WI38 (cell line): ENCODE data around the gene UCN.
"Not testable (repeated sequence)": the region's sequence is repeated elsewhere in the genome, so short reads cannot be mapped to it uniquely, and the experiment has no call there.

ENCODE experiments used
- H3K4me3 ChIP-seq: 2 replicates; pipeline ENCODE4 v1.5.1; 2011; ENCODE audit warnings: low read depth, mild to moderate bottlenecking, control low read depth, low read length
- CTCF ChIP-seq: IDR thresholded peaks from 2 replicates; pipeline ENCODE4 v1.5.1; 2012; ENCODE audit warnings: low read depth, mild to moderate bottlenecking, control low read depth, low read length

Gene UCN

GRCh38 chr2:27308359-27308881 lies at the start of gene UCN:
UCN (minus strand) TSS chr2:27308445; CDS start chr2:27307895, 550 bp downstream.
- TF ChIP-seq CTCF = no peak
- H3K4me3 ChIP-seq = no peak within 1 kb of the TSS

DNA sequence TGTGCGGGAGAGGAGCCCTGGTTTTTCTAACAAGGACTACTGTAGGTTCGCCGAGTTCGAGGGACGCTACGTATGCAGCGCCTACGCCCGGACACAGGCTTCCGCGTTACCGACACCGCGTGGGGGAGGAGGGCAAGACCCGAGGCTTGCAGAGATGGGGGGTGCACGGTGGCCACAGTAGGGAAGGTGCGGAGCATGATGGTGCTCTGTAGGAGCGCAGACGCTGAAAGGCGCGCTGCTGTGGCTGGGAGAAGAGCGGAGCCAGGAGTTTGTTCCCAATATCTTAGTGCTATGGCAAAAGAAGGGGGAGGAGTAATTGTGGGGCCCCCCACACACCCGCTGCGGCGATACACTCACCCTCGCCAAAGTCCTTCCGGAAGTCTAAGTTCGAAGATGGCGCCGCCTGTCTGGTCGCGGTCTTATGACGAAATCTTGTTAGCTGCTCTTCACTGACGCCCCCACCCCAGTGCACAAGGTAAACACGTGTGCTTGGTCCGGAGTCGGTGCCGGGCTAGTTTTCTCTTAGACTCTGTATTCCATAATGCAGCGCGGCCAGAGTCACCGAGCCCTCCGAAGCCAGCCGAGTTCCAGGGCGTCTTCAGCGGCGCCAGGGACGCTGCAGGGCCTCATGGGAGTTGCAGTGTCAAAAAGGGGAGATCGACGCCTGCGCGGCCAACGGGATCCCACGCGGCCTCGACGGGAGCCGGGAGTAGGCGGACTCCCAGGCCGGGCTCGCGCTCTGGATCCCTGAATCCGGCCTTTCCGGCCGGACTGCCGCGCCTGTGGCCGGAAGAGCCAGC lies 48.3 kb upstream of the UCN start, which contains the start of gene GTF3C2:
TSS of gene GTF3C2 (minus strand) at position 383 of the 800 bp plus-strand sequence. CDS start 13,210 bp downstream, outside the sequence.
- peak within 1 kb of the TSS; percentile 82 for H3K4me3 ChIP-seq
- no peak for TF ChIP-seq CTCF

DNA sequence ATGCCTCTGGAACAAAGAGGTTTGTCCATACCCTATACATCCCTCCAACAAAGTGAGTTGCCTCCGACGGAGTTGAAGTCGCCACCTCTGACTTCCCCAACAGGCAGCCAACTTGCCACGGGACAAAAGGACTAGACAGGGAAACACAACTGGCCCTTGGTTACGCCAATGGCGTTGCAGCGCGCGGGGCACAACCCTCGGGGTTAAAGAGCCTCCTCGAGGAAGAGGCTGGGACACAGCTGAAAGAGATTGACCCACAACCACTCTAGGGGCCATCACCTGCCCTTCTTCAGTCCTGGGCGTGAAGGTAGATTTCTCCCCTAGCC lies 47.8 kb upstream of the UCN start:
- peak overlapping the region; percentile 82 for H3K4me3 ChIP-seq
- no peak for TF ChIP-seq CTCF

DNA sequence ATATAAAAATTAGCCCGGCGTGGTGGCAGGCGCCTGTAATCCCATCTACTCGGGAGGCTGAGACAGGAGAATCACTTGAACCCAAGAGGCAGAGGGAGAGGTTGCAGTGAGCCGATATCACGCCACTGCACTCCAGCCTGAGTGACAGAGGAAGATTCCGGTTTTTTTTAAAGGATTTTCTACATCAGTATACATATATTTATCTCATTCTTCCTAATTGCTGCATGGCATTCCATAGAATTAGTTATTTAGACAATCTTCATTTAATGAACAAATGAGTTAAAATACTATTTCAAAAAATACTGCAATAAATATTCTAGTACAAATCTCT lies 46.3 kb upstream of the UCN start:
- H3K4me3 ChIP-seq = no peak overlapping the region
- TF ChIP-seq CTCF = no peak

DNA sequence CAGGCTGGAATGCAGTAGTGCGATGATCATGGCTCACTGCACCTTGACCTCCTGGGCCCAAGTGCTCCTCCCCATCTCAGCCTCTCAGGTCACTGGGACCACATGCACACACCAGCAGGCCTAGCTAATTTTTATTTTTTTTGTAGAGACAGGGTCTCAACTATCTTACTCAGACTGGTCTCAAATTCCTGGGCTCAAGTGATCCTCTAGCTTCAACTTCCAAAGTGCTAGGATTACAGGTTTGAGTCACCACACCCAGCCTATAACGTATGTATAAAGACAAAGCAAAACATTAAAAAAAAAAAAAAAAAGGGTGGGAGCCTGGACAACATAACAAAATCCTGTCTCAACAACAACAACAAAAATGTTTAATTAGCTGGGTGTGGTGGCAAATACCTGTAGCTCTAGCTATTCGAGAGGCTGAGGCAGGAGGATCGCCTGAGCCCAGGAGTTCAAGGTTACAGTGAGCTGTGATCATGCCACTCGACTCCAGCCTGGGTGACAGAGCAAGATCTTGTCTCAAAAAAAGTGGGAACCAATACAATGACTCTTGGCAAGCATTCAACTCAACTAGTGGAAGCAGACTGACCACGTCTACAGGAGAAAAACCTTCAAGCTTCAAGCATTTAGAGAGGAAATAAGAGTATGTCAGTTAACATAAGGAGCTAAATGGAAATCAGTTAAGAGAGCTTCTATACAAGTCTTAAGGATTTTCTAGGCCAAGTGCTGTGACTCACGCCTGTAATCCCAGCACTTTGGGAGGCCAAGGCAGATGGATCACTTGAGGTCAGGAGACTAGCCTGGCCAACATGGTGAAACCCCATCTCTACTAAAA lies 45.7 kb upstream of the UCN start:
- TF ChIP-seq CTCF = no peak
- no peak overlapping the region for H3K4me3 ChIP-seq

DNA sequence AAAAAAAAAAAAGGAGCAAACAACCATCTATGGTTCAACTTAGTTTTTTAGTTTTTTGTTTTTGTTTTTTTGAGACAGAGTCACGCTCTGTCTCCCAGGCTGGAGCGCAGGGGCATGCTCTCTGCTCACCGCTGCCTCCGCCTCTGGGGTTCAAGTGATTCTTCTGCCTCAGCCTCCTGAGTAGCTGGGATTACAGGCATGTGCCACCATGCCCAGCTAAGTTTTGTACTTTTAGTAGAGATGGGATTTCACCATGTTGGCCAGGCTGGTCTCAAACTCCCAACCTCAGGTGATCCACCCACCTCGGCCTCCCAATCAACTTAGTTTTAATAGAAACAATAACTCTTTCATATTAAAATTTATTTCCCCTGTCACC lies 45.1 kb upstream of the UCN start:
- not testable (repeated sequence) for H3K4me3 ChIP-seq

DNA sequence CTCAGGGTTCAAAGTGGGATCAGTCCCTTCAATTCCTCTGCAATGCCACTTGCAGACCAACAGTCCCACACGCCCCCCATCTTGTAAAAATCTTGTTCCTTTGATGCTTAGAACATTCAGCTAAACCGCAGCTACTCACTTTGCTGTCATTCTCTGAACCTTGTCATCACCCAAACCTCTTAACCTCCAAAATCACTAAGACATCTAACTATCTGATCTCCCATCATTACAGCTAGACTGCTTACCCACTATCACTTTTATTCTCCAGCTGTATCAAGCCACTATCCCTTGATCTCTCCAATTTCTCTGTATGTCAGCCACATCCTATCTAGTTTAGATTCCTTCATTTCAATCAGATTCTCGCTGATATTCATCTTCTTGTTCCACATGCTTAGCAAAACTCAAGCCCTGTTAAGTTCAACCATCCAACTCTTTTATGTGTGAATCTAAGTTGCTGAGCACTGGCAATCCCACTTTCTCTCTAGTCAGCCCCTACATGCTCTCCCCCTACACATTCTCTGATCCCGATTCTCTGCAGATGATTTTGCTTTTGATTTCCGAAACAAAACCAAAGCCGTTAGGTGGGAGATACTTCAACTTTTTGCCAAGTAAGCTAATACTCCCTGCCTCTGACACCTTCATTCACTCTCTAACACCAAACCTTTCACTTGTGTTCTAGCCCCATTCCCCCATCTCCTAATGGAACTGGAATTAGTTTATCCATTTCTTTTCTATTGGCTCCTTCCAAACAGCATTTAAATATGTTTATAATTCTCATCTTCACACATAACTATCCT lies 43.8 kb upstream of the UCN start:
- no peak for TF ChIP-seq CTCF
- H3K4me3 ChIP-seq = no peak overlapping the region
